GM23338 (cell line): ENCODE results near the gene ZDHHC4. TPM values are rescaled to one million over a fixed set of nuclear protein-coding genes. Genes with fewer than 3 reads are reported as not detected.

Source experiments
- ATAC-seq: fragments of 200-7000 bp; cut with Tn5 transposase; 3 replicates; pipeline ENCODE4 v1.9.1; 2020
- DNase-seq: peaks from one replicate; pipeline ENCODE4 v3.0.0-alpha.2; 2015; ENCODE audit warnings: low spot score
- H2AFZ ChIP-seq: fragments of 200-600 bp; sonication (generic); 2 replicates; pipeline ENCODE4 v1.8.0; 2016; ENCODE audit warnings: antibody characterized with exemption, mild to moderate bottlenecking, moderate library complexity
- H3F3A ChIP-seq: fragments of 200-600 bp; sonication (generic); replicated peaks from 2 replicates; pipeline ENCODE4 v1.8.0; 2017; ENCODE audit warnings: antibody characterized with exemption, mixed run types, low read depth
- H3K27ac ChIP-seq: fragments of 200-600 bp; sonication (generic); 2 replicates; pipeline ENCODE4 v1.6.1; 2016; ENCODE audit warnings: low read depth
- H3K27me3 ChIP-seq: fragments of 200-600 bp; sonication (generic); 2 replicates; pipeline ENCODE4 v1.8.0; 2016; ENCODE audit warnings: mild to moderate bottlenecking, mixed run types, moderate library complexity; ENCODE audit not compliant: insufficient read depth
- H3K36me3 ChIP-seq: fragments of 200-600 bp; sonication (generic); 2 replicates; pipeline ENCODE4 v1.8.0; 2016; ENCODE audit warnings: mild to moderate bottlenecking; ENCODE audit not compliant: insufficient read depth
- H3K4me1 ChIP-seq: fragments of 200-600 bp; sonication (generic); 2 replicates; pipeline ENCODE4 v1.8.0; 2016; ENCODE audit warnings: mild to moderate bottlenecking, moderate library complexity; ENCODE audit not compliant: insufficient read depth
- H3K4me2 ChIP-seq: fragments of 200-600 bp; sonication (generic); 2 replicates; pipeline ENCODE4 v1.7.1; 2017; ENCODE audit warnings: mixed run types
- H3K4me3 ChIP-seq: fragments of 200-600 bp; sonication (generic); 2 replicates; pipeline ENCODE4 v1.6.1; 2016; ENCODE audit warnings: mixed run types
- H3K79me2 ChIP-seq: fragments of 200-600 bp; sonication (generic); replicated peaks from 2 replicates; pipeline ENCODE4 v1.8.0; 2017; ENCODE audit warnings: mild to moderate bottlenecking; ENCODE audit not compliant: insufficient read depth
- H3K9me2 ChIP-seq: fragments of 200-600 bp; sonication (generic); 2 replicates; pipeline ENCODE4 v1.8.0; 2017; ENCODE audit not compliant: insufficient read depth
- H4K20me1 ChIP-seq: fragments of 200-600 bp; sonication (generic); replicated peaks from 2 replicates; pipeline ENCODE4 v1.8.0; 2017; ENCODE audit warnings: mild to moderate bottlenecking; ENCODE audit not compliant: insufficient read depth
- H3K27ac Mint-ChIP-seq: 2 replicates; pipeline ENCODE4 v1.8.0; 2020; ENCODE audit warnings: inconsistent platforms, mild to moderate bottlenecking, moderate library complexity, mixed read lengths
- H3K27me3 Mint-ChIP-seq: 3 replicates; pipeline ENCODE4 v1.8.0; 2022; ENCODE audit warnings: low read depth, mild to moderate bottlenecking, moderate library complexity, mixed read lengths, inconsistent platforms; ENCODE audit not compliant: insufficient read depth, poor library complexity
- H3K36me3 Mint-ChIP-seq: 3 replicates; pipeline ENCODE4 v1.8.0; 2021; ENCODE audit warnings: low read depth, mild to moderate bottlenecking, inconsistent platforms, moderate library complexity, mixed read lengths
- H3K4me1 Mint-ChIP-seq: 3 replicates; pipeline ENCODE4 v1.8.0; 2020; ENCODE audit warnings: mild to moderate bottlenecking, inconsistent platforms, mixed read lengths
- H3K4me3 Mint-ChIP-seq: 3 replicates; pipeline ENCODE4 v1.8.0; 2021; ENCODE audit warnings: moderate library complexity, mild to moderate bottlenecking, inconsistent platforms, mixed read lengths
- H3K9me3 Mint-ChIP-seq: 3 replicates; pipeline ENCODE4 v1.8.0; 2020; ENCODE audit warnings: moderate library complexity, mild to moderate bottlenecking, inconsistent platforms, mixed read lengths
- CREB1 ChIP-seq: fragments of 250-450 bp; sonication (Bioruptor Pico); IDR thresholded peaks from 2 replicates; pipeline ENCODE4 v1.5.0; 2020; ENCODE audit warnings: low read depth, mild to moderate bottlenecking, moderate library complexity
- CTCF ChIP-seq, 2 experiments: fragments of 200-600 bp in 1 of 2; sonication (generic) in 1 of 2; conservative IDR thresholded peaks; 2 replicates each; pipeline versions ENCODE4 v1.5.1 to v1.6.1; 2016 to 2017; ENCODE audit warnings: antibody characterized with exemption in 2 of 2, low read depth in 2 of 2, mild to moderate bottlenecking in 2 of 2, moderate library complexity in 1 of 2
- ETS1 ChIP-seq: IDR thresholded peaks from 2 replicates; pipeline ENCODE4 v1.6.1; 2016; ENCODE audit warnings: antibody characterized with exemption
- EZH2 ChIP-seq: fragments of 200-600 bp; sonication (generic); IDR thresholded peaks from one replicate; pipeline ENCODE4 v1.8.0; 2017; ENCODE audit warnings: antibody characterized with exemption, mild to moderate bottlenecking, low read depth; ENCODE audit not compliant: unreplicated experiment
- EZH2phosphoT487 ChIP-seq: fragments of 200-600 bp; sonication (generic); IDR thresholded peaks from one replicate; pipeline ENCODE4 v1.8.1; 2018; ENCODE audit warnings: antibody characterized with exemption; ENCODE audit not compliant: unreplicated experiment
- JUNB ChIP-seq: IDR thresholded peaks from one replicate; pipeline ENCODE4 v1.6.1; 2016; ENCODE audit warnings: antibody characterized with exemption; ENCODE audit not compliant: unreplicated experiment
- NANOG ChIP-seq: IDR thresholded peaks from 2 replicates; pipeline ENCODE4 v1.6.1; 2016; ENCODE audit warnings: antibody characterized with exemption, borderline replicate concordance
- POLR2AphosphoS5 ChIP-seq: IDR thresholded peaks from 2 replicates; pipeline ENCODE4 v1.6.1; 2016; ENCODE audit warnings: antibody characterized with exemption, low read depth
- REST ChIP-seq: IDR thresholded peaks from one replicate; pipeline ENCODE4 v1.6.1; 2018; ENCODE audit warnings: antibody characterized with exemption; ENCODE audit not compliant: unreplicated experiment
- STAT1 ChIP-seq: IDR thresholded peaks from one replicate; pipeline ENCODE4 v1.6.1; 2016; ENCODE audit warnings: antibody characterized with exemption; ENCODE audit not compliant: unreplicated experiment
- ZNF114 ChIP-seq: fragments of 250-450 bp; sonication (Bioruptor Pico); IDR thresholded peaks from 2 replicates; pipeline ENCODE4 v1.5.0; 2020; ENCODE audit warnings: mild to moderate bottlenecking, moderate library complexity
- ZNF331 ChIP-seq: fragments of 250-450 bp; sonication (Bioruptor Pico); IDR thresholded peaks from 2 replicates; pipeline ENCODE4 v1.5.0; 2020; ENCODE audit warnings: low read depth, mild to moderate bottlenecking, moderate library complexity
- ZNF462 ChIP-seq: fragments of 250-450 bp; sonication (Bioruptor Pico); IDR thresholded peaks from 2 replicates; pipeline ENCODE4 v1.5.0; 2020; ENCODE audit warnings: mild to moderate bottlenecking, moderate library complexity
- polyA plus RNA-seq: library from polyadenylated mRNA; unstranded; fragments of >200 nt; fragmentation: Nextera tagmentation; extraction: Ambion mirVana; gene quantifications from 2 replicates; pipeline ENCODE4 v1.2.1, GENCODE V29; 2016
- total RNA-seq: library from RNA; depleted of rRNA; stranded (reverse); fragments of >200 nt; shearing (Covaris generic); gene quantifications from 2 replicates; pipeline ENCODE4 v1.2.3, GENCODE V29; 2014

ZDHHC4 gene
- total and polyA plus RNA-seq, 2 experiments from 2014 or later: 31.2 to 58.9 TPM

- Histone ChIP-seq H3K4me3 (no peak overlapping the region), H3K4me2 (no peak overlapping the region), H3K27ac (no peak overlapping the region), H3K79me2 (no peaks in the 10 kb centered on the region), H2AFZ (no peak overlapping the region), H4K20me1 (no peaks in the 10 kb centered on the region), H3F3A (no peaks in the 10 kb centered on the region), H3K9me2 (no peaks in the 10 kb centered on the region), H3K4me1 (peaks cover 13% of the 10 kb centered on the region), H3K27me3 (no peaks in the 10 kb centered on the region), H3K36me3 (no peaks in the 10 kb centered on the region)
- Mint-ChIP-seq H3K4me1 (peaks cover 14% of the 10 kb centered on the region), H3K27ac (no peak overlapping the region), H3K36me3 (peaks cover 5% of the 10 kb centered on the region; the same call in 2 of the 3 replicates), H3K27me3 (peaks cover 15% of the 10 kb centered on the region), H3K4me3 (0 out of 3 replicates have a peak overlapping the region, but pooled peaks have one; percentile 29), H3K9me3 (no peaks in the 10 kb centered on the region; the same call in 2 of the 3 replicates)
- DNase-seq: no peak
- ATAC-seq: no peak
- no peak for TF ChIP-seq JUNB
- TF ChIP-seq POLR2AphosphoS5: no peak
- TF ChIP-seq ZNF462 (CRISPR knock-in tag): no peak
- TF ChIP-seq CREB1 (CRISPR knock-in tag): no peak
- no peak for TF ChIP-seq ZNF114
- no peak for TF ChIP-seq REST
- TF ChIP-seq ETS1: no peak
- no peak for TF ChIP-seq EZH2
- TF ChIP-seq EZH2phosphoT487: no peak
- no peak for TF ChIP-seq STAT1
- TF ChIP-seq ZNF331 (CRISPR knock-in tag): no peak
- TF ChIP-seq NANOG: no peak
- TF ChIP-seq CTCF (conservative IDR thresholded peaks at IDR 0.05; ENCODE audit: low read depth in 2 of 2): no peak
Measured at GRCh38 chr7:6613706-6614105, 36.5 kb downstream of the ZDHHC4 start.
